Sigmoid colon (tissue), 4 donors: ENCODE measurements around the gene CHTF18.
A peak's percentile ranks its signal among the peaks of the same experiment; 100 is the strongest.

Experiments used
- EP300 ChIP-seq, 4 donors: sonication (generic); formaldehyde crosslinking; IDR thresholded peaks; one replicate each; pipeline ENCODE4 v1.6.1; 2017; ENCODE audit warnings: antibody characterized with exemption in 4 of 4
- POLR2A ChIP-seq, 2 donors: fragments of 450-650 bp; IDR thresholded peaks; one replicate each; pipeline ENCODE4 v1.6.1; 2016; ENCODE audit warnings: antibody characterized with exemption in 2 of 2, mild to moderate bottlenecking in 2 of 2, moderate library complexity in 2 of 2
- POLR2AphosphoS5 ChIP-seq, 4 donors: sonication (generic); formaldehyde crosslinking; IDR thresholded peaks; one replicate each; pipeline ENCODE4 v1.6.1; 2017; ENCODE audit warnings: antibody characterized with exemption in 4 of 4
- TF ChIP-seq, protein P1 (sequence below), 4 experiments: fragments of 450-650 bp in 3 of 4; fragments of 200-600 bp in 1 of 4; IDR thresholded peaks; one replicate each; pipeline ENCODE4 v1.5.1; 2016 to 2019; ENCODE audit warnings: antibody characterized with exemption in 4 of 4, mild to moderate bottlenecking in 3 of 4, moderate library complexity in 2 of 4

- TF ChIP-seq, protein P1, sequence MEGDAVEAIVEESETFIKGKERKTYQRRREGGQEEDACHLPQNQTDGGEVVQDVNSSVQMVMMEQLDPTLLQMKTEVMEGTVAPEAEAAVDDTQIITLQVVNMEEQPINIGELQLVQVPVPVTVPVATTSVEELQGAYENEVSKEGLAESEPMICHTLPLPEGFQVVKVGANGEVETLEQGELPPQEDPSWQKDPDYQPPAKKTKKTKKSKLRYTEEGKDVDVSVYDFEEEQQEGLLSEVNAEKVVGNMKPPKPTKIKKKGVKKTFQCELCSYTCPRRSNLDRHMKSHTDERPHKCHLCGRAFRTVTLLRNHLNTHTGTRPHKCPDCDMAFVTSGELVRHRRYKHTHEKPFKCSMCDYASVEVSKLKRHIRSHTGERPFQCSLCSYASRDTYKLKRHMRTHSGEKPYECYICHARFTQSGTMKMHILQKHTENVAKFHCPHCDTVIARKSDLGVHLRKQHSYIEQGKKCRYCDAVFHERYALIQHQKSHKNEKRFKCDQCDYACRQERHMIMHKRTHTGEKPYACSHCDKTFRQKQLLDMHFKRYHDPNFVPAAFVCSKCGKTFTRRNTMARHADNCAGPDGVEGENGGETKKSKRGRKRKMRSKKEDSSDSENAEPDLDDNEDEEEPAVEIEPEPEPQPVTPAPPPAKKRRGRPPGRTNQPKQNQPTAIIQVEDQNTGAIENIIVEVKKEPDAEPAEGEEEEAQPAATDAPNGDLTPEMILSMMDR (IDR thresholded peaks at IDR 0.05), result no peak
- peak in 1 of 4 donors; percentile 15 for TF ChIP-seq POLR2AphosphoS5 (IDR thresholded peaks at IDR 0.05)
- TF ChIP-seq POLR2A (IDR thresholded peaks at IDR 0.05), result no peak
- no peak for TF ChIP-seq EP300 (IDR thresholded peaks at IDR 0.05)
Observed at GRCh38 chr16:782766-783403, 5.5 kb upstream of the CHTF18 start.
